GM12878 (cell line): ENCODE measurements around the gene IRAK3.

Experiments used
- CREM ChIP-seq: IDR thresholded peaks from 2 replicates; pipeline ENCODE4 v1.6.1; 2014; ENCODE audit warnings: antibody characterized with exemption, low read depth
- CTCF ChIP-seq, 3 experiments: IDR thresholded peaks in 2 of 3; conservative IDR thresholded peaks in 1 of 3; 2 replicates each; pipeline ENCODE4 v1.5.1; 2011; ENCODE audit warnings: low read depth in 3 of 3, low read length in 3 of 3, mild to moderate bottlenecking in 3 of 3, control low read depth in 2 of 3, moderate library complexity in 2 of 3, inconsistent platforms in 1 of 3, mixed read lengths in 1 of 3; ENCODE audit not compliant: control insufficient read depth in 2 of 3, insufficient read depth in 1 of 3; ENCODE audit errors: extremely low read depth in 1 of 3
- FOXM1 ChIP-seq: IDR thresholded peaks from 2 replicates; pipeline ENCODE4 v1.6.1; 2012; ENCODE audit warnings: low read depth, mild to moderate bottlenecking, inconsistent platforms, low read length, moderate library complexity
- PBX3 ChIP-seq: IDR thresholded peaks from 2 replicates; pipeline ENCODE4 v1.6.1; 2011; ENCODE audit warnings: mild to moderate bottlenecking, low read depth, low read length, moderate library complexity; ENCODE audit not compliant: insufficient replicate concordance
- POLR2A ChIP-seq: IDR thresholded peaks from 2 replicates; pipeline ENCODE4 v1.6.1; 2011; ENCODE audit warnings: low read depth, mild to moderate bottlenecking, low read length
- POLR2AphosphoS2 ChIP-seq: IDR thresholded peaks from 2 replicates; pipeline ENCODE4 v1.6.1; 2011; ENCODE audit warnings: low read depth, mild to moderate bottlenecking, low read length, improper control_type of control experiment, moderate library complexity
- POLR2AphosphoS5 ChIP-seq: IDR thresholded peaks from 2 replicates; pipeline ENCODE4 v1.6.1; 2011; ENCODE audit warnings: mild to moderate bottlenecking, low read length, inconsistent platforms
- REST ChIP-seq: IDR thresholded peaks from 2 replicates; pipeline ENCODE4 v1.6.1; 2012; ENCODE audit warnings: mild to moderate bottlenecking, low read depth, low read length
- RFX5 ChIP-seq: IDR thresholded peaks from 2 replicates; pipeline ENCODE4 v1.6.1; 2011; ENCODE audit warnings: low read depth, low read length, improper control_type of control experiment
- SP1 ChIP-seq: IDR thresholded peaks from one replicate; pipeline ENCODE4 v1.6.1; 2011; ENCODE audit warnings: low read depth, low read length
- USF2 ChIP-seq: IDR thresholded peaks from 2 replicates; pipeline ENCODE4 v1.6.1; 2011; ENCODE audit warnings: low read depth, low read length, improper control_type of control experiment, borderline replicate concordance

- no peak for TF ChIP-seq POLR2AphosphoS5
- TF ChIP-seq POLR2A, result no peak
- TF ChIP-seq PBX3, result no peak
- TF ChIP-seq CTCF (IDR thresholded peaks at IDR 0.05 in 2 of 3, conservative IDR thresholded peaks at IDR 0.05 in 1 of 3; ENCODE audit: control insufficient read depth in 2 of 3, extremely low read depth in 1 of 3, insufficient read depth in 1 of 3, low read depth in 3 of 3, low read length in 3 of 3), result no peak
- TF ChIP-seq SP1, result no peak
- no peak for TF ChIP-seq RFX5
- TF ChIP-seq FOXM1, result no peak
- no peak for TF ChIP-seq REST
- TF ChIP-seq CREM, result no peak
- no peak for TF ChIP-seq USF2
- TF ChIP-seq POLR2AphosphoS2, result no peak
Measured at GRCh38 chr12:66275040-66275439, 86.0 kb downstream of the IRAK3 start.
